Measurements from ENCODE around the gene OBSCN.

Gene OBSCN

DNA sequence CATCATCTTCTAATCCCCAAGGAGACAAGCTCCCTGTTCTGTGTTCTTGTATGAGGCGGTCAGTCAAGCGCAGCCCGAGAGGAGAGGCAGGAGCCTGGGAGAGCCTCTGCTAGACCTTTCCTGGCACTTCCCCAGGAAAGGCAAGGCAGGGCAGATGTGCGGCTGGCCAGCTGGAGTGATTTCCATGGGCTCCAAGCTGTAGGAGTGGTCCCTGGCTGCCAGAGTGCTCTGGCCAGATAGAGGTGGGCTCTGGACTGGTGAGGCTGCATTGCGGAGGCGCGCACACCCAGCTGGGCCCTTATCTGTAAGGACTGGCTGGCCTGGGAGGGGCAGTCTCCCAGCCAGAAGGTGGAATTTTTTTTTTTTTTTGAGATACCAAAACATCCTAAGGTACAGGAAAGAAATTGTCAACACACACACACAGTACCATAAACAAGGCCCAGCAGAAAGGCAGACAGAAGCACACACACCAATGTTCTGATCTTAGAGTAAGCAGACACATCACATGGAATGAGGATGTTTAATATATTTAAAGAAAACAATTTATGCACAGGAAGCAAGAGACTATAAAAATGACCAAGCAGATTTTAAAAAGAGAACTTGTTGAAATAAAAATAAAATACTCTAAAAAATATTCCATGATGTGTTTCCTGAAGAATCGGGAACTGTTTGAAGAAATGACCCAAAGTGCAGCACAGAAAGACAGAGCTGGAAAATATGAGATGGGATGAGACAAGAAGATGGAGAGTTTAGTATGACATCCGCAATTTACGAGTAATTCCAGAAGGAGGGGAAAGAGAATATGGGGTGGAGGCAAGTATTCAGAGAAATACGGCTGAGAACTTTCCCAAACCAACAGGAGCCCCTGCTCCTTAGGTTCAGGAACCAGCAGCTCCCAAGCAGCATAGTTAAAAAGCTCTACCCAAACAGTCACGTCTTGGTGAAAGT is 28.8 kb upstream of the OBSCN start:
- no peak for DNase-seq (ENCODE audit: extremely low read depth, low read depth)
- TF ChIP-seq, protein P1, sequence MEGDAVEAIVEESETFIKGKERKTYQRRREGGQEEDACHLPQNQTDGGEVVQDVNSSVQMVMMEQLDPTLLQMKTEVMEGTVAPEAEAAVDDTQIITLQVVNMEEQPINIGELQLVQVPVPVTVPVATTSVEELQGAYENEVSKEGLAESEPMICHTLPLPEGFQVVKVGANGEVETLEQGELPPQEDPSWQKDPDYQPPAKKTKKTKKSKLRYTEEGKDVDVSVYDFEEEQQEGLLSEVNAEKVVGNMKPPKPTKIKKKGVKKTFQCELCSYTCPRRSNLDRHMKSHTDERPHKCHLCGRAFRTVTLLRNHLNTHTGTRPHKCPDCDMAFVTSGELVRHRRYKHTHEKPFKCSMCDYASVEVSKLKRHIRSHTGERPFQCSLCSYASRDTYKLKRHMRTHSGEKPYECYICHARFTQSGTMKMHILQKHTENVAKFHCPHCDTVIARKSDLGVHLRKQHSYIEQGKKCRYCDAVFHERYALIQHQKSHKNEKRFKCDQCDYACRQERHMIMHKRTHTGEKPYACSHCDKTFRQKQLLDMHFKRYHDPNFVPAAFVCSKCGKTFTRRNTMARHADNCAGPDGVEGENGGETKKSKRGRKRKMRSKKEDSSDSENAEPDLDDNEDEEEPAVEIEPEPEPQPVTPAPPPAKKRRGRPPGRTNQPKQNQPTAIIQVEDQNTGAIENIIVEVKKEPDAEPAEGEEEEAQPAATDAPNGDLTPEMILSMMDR (IDR thresholded peaks at IDR 0.05; ENCODE audit: low read depth, low read length): no peak

DNA sequence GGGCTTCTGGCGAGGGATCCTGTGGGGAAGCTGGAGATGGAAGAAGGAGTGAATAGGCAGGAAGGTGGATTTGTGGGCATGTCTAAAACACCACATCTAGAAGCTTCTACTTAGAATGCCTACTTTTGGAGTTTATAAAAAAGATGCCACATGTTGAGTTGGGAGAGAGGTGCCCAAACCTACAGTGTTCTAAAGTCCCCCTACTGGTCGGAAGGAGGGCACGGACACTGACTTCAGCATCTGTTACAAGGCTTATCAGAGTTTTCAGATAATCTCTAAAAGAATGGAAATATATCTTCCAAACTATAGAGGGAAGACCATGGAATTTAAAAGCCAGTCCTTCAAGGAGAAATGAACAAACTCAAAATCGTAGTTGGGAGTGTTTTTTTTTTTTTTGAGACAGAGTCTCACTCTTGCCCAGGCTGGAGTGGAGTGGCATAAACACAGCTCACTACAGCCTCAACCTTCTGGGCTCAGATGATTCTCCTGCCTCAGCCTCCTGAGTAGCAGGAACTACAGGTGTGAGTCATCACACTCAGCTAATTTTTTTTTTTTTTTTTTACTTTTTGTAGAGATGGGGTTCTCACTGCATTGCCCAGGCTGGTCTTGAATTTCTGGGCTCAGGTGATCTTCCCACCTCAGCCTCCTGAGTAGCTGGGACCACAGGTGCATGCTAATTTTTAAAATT is 27.4 kb upstream of the OBSCN start:
- TF ChIP-seq, protein P1 (IDR thresholded peaks at IDR 0.05; ENCODE audit: low read depth, low read length): peak; percentile 29
- no peak for DNase-seq (ENCODE audit: extremely low read depth, low read depth)

GRCh38 chr1:228180959-228181644 is 26.7 kb upstream of the OBSCN start:
- DNase-seq (ENCODE audit: extremely low read depth, low read depth): no peak

GRCh38 chr1:228181645-228182034 is 26.2 kb upstream of the OBSCN start:
- DNase-seq (ENCODE audit: extremely low read depth, low read depth): no peak
- TF ChIP-seq, protein P1 (IDR thresholded peaks at IDR 0.05; ENCODE audit: low read depth, low read length): no peak

More at GRCh38 chr1:228180959-228181644, 26.7 kb upstream of the OBSCN start:
- TF ChIP-seq, protein P1 (IDR thresholded peaks at IDR 0.05; ENCODE audit: low read depth, low read length): no peak

DNA sequence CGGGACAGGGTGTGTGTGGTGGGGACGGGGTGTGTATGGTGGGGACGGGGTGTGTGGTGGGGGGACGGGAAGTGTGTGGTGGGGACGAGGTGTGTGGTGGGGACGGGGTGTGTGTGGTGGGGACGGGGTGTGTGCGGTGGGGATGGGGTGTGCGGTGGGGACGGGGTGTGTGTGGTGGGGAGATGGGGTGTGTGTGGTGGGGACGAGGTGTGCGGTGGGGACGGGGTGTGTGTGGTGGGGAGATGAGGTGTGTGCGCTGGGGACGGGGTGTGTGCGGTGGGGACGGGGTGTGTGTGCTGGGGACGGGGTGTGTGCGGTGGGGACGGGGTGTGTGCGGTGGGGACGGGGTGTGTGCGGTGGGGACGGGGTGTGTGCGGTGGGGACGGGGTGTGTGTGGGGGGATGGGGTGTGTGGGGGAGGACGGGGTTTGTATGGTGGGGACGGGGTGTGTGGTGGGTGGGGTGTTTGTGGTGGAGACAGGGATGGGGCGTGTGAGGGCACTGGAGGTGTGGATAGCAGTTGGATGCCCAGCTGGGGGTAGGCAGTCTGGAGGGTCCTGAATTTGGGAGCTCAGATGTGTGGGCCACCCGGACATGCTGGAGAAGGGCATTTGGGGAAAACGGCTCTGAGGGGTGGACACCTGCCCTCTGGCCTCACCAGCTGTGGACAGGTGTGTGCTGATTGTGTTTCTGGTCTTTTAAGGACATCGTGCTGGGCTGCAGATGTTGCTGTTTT is 25.4 kb upstream of the OBSCN start:
- TF ChIP-seq, protein P1 (IDR thresholded peaks at IDR 0.05; ENCODE audit: low read depth, low read length): no peak
- no peak for DNase-seq (ENCODE audit: extremely low read depth, low read depth)

DNA sequence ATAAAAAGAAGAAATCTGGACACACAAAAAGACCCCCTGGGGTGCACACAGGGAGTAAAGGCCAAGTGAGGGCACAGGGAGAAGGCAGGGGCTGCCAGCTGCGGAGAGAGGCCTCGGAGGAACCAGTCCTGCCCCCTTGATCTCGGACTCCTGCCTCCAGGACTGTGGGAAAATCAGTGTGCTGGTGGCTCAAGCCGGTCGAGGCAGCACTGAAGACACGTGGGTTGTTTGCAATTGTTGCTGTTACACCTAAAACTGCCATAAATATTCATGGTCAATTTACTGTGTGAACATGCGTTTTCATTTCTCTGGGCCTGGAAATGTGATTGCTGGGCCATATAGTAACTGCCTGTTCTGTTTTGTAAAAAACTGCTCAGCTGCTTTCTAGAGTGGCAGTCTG is 23.7 kb upstream of the OBSCN start:
- TF ChIP-seq, protein P1 (IDR thresholded peaks at IDR 0.05; ENCODE audit: low read depth, low read length): no peak
- no peak for DNase-seq (ENCODE audit: extremely low read depth, low read depth)
